GM12878 (cell line): ENCODE results near the gene MDFIC. TPM values are rescaled to one million over a fixed set of nuclear protein-coding genes. Genes with fewer than 3 reads are reported as not detected.

Source experiments
- ATAC-seq: fragments of 200-7000 bp; cut with Tn5 transposase; 3 replicates; pipeline ENCODE4 v1.9.1; 2020; ENCODE audit warnings: mild to moderate bottlenecking, moderate library complexity
- BruUV-seq: library from RNA; stranded (reverse); fragments of 400-500 nt; replicated peaks from 2 replicates; lab custom pipeline; 2021; lab: Mats Ljungman, UMichigan
- CTCF ChIA-PET: fragments of 300-600 bp; sonication (Branson Sonifier 250); formaldehyde crosslinking; extraction: SDS; loops from one replicate; lab custom pipeline; 2021; ENCODE audit warnings: inconsistent platforms; lab: Yijun Ruan, JAX
- POLR2A ChIA-PET: fragments of 350-600 bp; formaldehyde crosslinking; extraction: SDS; loops from one replicate; lab custom pipeline; 2021; ENCODE audit warnings: inconsistent platforms; lab: Charles Lee
- RAD21 ChIA-PET: fragments of 300-600 bp; sonication (Branson Sonifier 250); formaldehyde crosslinking; loops from one replicate; lab custom pipeline; 2023; ENCODE audit warnings: antibody characterized with exemption; ENCODE audit not compliant: unreplicated experiment; lab: Charles Lee
- SMC1A ChIA-PET: fragments of 300-600 bp; sonication (Branson Sonifier 250); formaldehyde crosslinking; loops from one replicate; lab custom pipeline; 2023; ENCODE audit not compliant: unreplicated experiment, uncharacterized antibody; lab: Charles Lee
- DNase-seq: peaks from one replicate; pipeline ENCODE4 v3.0.0-alpha.2; 2011; ENCODE audit warnings: low read depth, low spot score
- FAIRE-seq: peaks from 3 replicates; lab custom pipeline; 2011; peaks lifted over from hg19 to GRCh38; lab: Jason Lieb, UNC
- H2AFZ ChIP-seq: 2 replicates; pipeline ENCODE4 v1.6.0; 2011; ENCODE audit warnings: low read depth, low read length, control low read depth; ENCODE audit not compliant: control insufficient read depth
- H3K27ac ChIP-seq: 2 replicates; pipeline ENCODE4 v1.5.1; 2011; ENCODE audit warnings: control low read depth; ENCODE audit not compliant: control insufficient read depth, insufficient read depth
- H3K27me3 ChIP-seq, 2 experiments: replicated peaks in 1 of 2; 2 replicates each; pipeline versions ENCODE4 v1.6.0 to v1.6.1; 2011; ENCODE audit warnings: low read length in 1 of 2; ENCODE audit not compliant: control insufficient read depth in 2 of 2, insufficient read depth in 2 of 2
- H3K36me3 ChIP-seq, 2 experiments: 2 replicates each; pipeline ENCODE4 v1.5.1; 2011; ENCODE audit warnings: low read length in 1 of 2; ENCODE audit not compliant: control insufficient read depth in 2 of 2, insufficient read depth in 2 of 2
- H3K4me1 ChIP-seq: 2 replicates; pipeline ENCODE4 v1.6.1; 2011; ENCODE audit warnings: mild to moderate bottlenecking, low read length, moderate library complexity, mixed read lengths; ENCODE audit not compliant: control insufficient read depth, insufficient read depth
- H3K4me2 ChIP-seq: 2 replicates; pipeline ENCODE4 v1.6.0; 2011; ENCODE audit warnings: control low read depth; ENCODE audit not compliant: control insufficient read depth, insufficient read depth
- H3K4me3 ChIP-seq: fragments of 200-600 bp; sonication (generic); 2 replicates; pipeline ENCODE4 v1.5.1; 2016
- H3K79me2 ChIP-seq: 2 replicates; pipeline ENCODE4 v1.6.0; 2011; ENCODE audit warnings: low read length; ENCODE audit not compliant: control insufficient read depth, insufficient read depth
- H3K9ac ChIP-seq: 2 replicates; pipeline ENCODE4 v1.8.0; 2011; ENCODE audit warnings: low read length, control low read depth, mixed read lengths; ENCODE audit not compliant: control insufficient read depth, insufficient read depth
- H3K9me3 ChIP-seq: replicated peaks from 3 replicates; pipeline ENCODE4 v1.5.1; 2011; ENCODE audit warnings: mild to moderate bottlenecking, low read length; ENCODE audit not compliant: control insufficient read depth, insufficient read depth
- H4K20me1 ChIP-seq: 2 replicates; pipeline ENCODE4 v1.6.0; 2011; ENCODE audit not compliant: control insufficient read depth, insufficient read depth
- CHD1 ChIP-seq: IDR thresholded peaks from 2 replicates; pipeline ENCODE4 v1.6.1; 2012; ENCODE audit warnings: low read depth, low read length, improper control_type of control experiment
- ESRRA ChIP-seq: IDR thresholded peaks from 2 replicates; pipeline ENCODE4 v1.6.1; 2012; ENCODE audit warnings: mild to moderate bottlenecking, low read length, improper control_type of control experiment
- FOS ChIP-seq: IDR thresholded peaks from 3 replicates; pipeline ENCODE4 v1.6.1; 2011; ENCODE audit warnings: borderline replicate concordance; ENCODE audit not compliant: insufficient read length; ENCODE audit errors: extremely low read depth
- HCFC1 ChIP-seq: fragments of 150-350 bp; IDR thresholded peaks from 2 replicates; pipeline ENCODE4 v1.6.1; 2014; ENCODE audit warnings: low read length
- HDGF ChIP-seq: fragments of 450-650 bp; IDR thresholded peaks from 2 replicates; pipeline ENCODE4 v1.6.1; 2016; ENCODE audit warnings: antibody characterized with exemption
- IKZF2 ChIP-seq, 2 experiments: fragments of 450-650 bp; IDR thresholded peaks; 2 replicates each; pipeline ENCODE4 v1.6.1; 2017; ENCODE audit warnings: mild to moderate bottlenecking in 2 of 2, moderate library complexity in 2 of 2
- RELA ChIP-seq: fragments of 450-650 bp; IDR thresholded peaks from 2 replicates; pipeline ENCODE4 v1.8.0; 2014; ENCODE audit warnings: borderline replicate concordance; ENCODE audit not compliant: partially characterized antibody
- SREBF1 ChIP-seq: IDR thresholded peaks from 2 replicates; pipeline ENCODE4 v1.6.1; 2012; ENCODE audit warnings: mild to moderate bottlenecking, low read length
- WGBS: methylation state at CpG from one replicate; pipeline ENCODE4 v1.1.6; 2016; ENCODE audit warnings: low lambda C conversion rate; ENCODE audit not compliant: insufficient replicate concordance, insufficient coverage; ENCODE audit errors: missing lambda C conversion rate; 5-methylcytosine and 5-hydroxymethylcytosine counted together
- in situ Hi-C: fragments of 300-500 bp; cut with MboI; formaldehyde crosslinking; loops from 9 replicates; pipeline ENCODE4 v1.14.3; 2018; ENCODE audit warnings: mixed read lengths
- intact Hi-C: fragments of 100-400 bp; cut with micrococcal nuclease; formaldehyde crosslinking; loops from one replicate; pipeline ENCODE4 v1.14.2; 2022; ENCODE audit not compliant: unreplicated experiment
- polyA plus RNA-seq, 11 experiments: library from polyadenylated mRNA; depleted of rRNA in 4 of 11; unstranded in 6 of 11; stranded (reverse) in 5 of 11; fragments of >200 nt; fragmentation: Nextera tagmentation in 4 of 11; fragmentation: Illumina TruSeq in 1 of 11; extraction: Ambion mirVana in 4 of 11; extraction: Trizol in 1 of 11; gene quantifications; 1 replicate in 1 of 11; 2 replicates in 10 of 11; pipeline versions ENCODE4 v1.2.1 to v1.2.3, GENCODE V29; 2011 to 2016; ENCODE audit warnings: inconsistent platforms in 2 of 11, missing spikeins in 2 of 11, low read depth in 1 of 11
- total RNA-seq, 4 experiments: library from RNA; depleted of rRNA in 3 of 4; stranded (reverse); fragments of >200 nt in 3 of 4; fragmentation: Illumina TruSeq in 1 of 4; extraction: Trizol in 1 of 4; gene quantifications; 2 replicates each; pipeline versions ENCODE4 v1.2.1 to v1.2.3, GENCODE V29; 2013 to 2021
- TF ChIP-seq, protein P1 (sequence below): fragments of 450-650 bp; IDR thresholded peaks from 2 replicates; pipeline ENCODE4 v1.6.1; 2017; ENCODE audit warnings: mild to moderate bottlenecking, moderate library complexity
- TF ChIP-seq, protein P2 (sequence below), 3 experiments: IDR thresholded peaks in 2 of 3; conservative IDR thresholded peaks in 1 of 3; 2 replicates each; pipeline ENCODE4 v1.5.1; 2011; ENCODE audit warnings: low read depth in 3 of 3, low read length in 3 of 3, mild to moderate bottlenecking in 3 of 3, control low read depth in 2 of 3, moderate library complexity in 2 of 3, inconsistent platforms in 1 of 3, mixed read lengths in 1 of 3; ENCODE audit not compliant: control insufficient read depth in 2 of 3, insufficient read depth in 1 of 3; ENCODE audit errors: extremely low read depth in 1 of 3
- TF ChIP-seq, protein P3 (sequence below): fragments of 450-650 bp; IDR thresholded peaks from 2 replicates; pipeline ENCODE4 v1.6.1; 2014; ENCODE audit warnings: mild to moderate bottlenecking

The MDFIC gene
- total and polyA plus RNA-seq, 10 of the 15 experiments (the other 5 are each of a cell fraction or from before 2014, with no cell fraction given) = 7.3 to 58.4 (median 40.0) TPM

GRCh38 chr7:115052706-115053105, 130.8 kb downstream of the MDFIC start:
- intact Hi-C loops = no loop called here
- ChIA-PET RAD21 (no interaction called here), POLR2A (no interaction called here), SMC1A (interaction anchor here (0.6 kb wide), 1 partner anchor 25 kb away, joined by 3 read pairs; no protein-coding TSS in a partner anchor), CTCF (interaction anchor here (0.7 kb wide), 1 partner anchor 51 kb away, joined by 4 read pairs; no protein-coding TSS in a partner anchor)
- H3K27ac ChIP-seq = no peak overlapping the region
- 65% methylated on average over 4 of the region's 4 CpGs for WGBS
- no peak overlapping the region for H2AFZ ChIP-seq
- H3K4me3 ChIP-seq = no peak overlapping the region
- H3K79me2 ChIP-seq = no peaks in the 10 kb centered on the region
- no peak overlapping the region for H3K9ac ChIP-seq
- H3K36me3 ChIP-seq = no peaks in the 10 kb centered on the region
- BruUV-seq = no TSS peak
- no peaks in the 10 kb centered on the region for H3K27me3 ChIP-seq
- no peak overlapping the region for H3K4me2 ChIP-seq
- no peaks in the 10 kb centered on the region for H3K9me3 ChIP-seq
- ATAC-seq = no peak
- DNase-seq = no peak
- no peaks in the 10 kb centered on the region for H4K20me1 ChIP-seq
- no peaks in the 10 kb centered on the region for H3K4me1 ChIP-seq
- TF ChIP-seq HCFC1 = no peak
- TF ChIP-seq CHD1 = no peak
- no peak for TF ChIP-seq HDGF
- TF ChIP-seq FOS = no peak
- no peak for TF ChIP-seq IKZF2 (IDR thresholded peaks at IDR 0.05)
- TF ChIP-seq, protein P1, sequence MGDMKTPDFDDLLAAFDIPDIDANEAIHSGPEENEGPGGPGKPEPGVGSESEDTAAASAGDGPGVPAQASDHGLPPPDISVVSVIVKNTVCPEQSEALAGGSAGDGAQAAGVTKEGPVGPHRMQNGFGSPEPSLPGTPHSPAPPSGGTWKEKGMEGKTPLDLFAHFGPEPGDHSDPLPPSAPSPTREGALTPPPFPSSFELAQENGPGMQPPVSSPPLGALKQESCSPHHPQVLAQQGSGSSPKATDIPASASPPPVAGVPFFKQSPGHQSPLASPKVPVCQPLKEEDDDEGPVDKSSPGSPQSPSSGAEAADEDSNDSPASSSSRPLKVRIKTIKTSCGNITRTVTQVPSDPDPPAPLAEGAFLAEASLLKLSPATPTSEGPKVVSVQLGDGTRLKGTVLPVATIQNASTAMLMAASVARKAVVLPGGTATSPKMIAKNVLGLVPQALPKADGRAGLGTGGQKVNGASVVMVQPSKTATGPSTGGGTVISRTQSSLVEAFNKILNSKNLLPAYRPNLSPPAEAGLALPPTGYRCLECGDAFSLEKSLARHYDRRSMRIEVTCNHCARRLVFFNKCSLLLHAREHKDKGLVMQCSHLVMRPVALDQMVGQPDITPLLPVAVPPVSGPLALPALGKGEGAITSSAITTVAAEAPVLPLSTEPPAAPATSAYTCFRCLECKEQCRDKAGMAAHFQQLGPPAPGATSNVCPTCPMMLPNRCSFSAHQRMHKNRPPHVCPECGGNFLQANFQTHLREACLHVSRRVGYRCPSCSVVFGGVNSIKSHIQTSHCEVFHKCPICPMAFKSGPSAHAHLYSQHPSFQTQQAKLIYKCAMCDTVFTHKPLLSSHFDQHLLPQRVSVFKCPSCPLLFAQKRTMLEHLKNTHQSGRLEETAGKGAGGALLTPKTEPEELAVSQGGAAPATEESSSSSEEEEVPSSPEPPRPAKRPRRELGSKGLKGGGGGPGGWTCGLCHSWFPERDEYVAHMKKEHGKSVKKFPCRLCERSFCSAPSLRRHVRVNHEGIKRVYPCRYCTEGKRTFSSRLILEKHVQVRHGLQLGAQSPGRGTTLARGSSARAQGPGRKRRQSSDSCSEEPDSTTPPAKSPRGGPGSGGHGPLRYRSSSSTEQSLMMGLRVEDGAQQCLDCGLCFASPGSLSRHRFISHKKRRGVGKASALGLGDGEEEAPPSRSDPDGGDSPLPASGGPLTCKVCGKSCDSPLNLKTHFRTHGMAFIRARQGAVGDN = no peak
- no peak for TF ChIP-seq RELA
- no peak for TF ChIP-seq SREBF1
- no peak for TF ChIP-seq ESRRA
- TF ChIP-seq, protein P2, sequence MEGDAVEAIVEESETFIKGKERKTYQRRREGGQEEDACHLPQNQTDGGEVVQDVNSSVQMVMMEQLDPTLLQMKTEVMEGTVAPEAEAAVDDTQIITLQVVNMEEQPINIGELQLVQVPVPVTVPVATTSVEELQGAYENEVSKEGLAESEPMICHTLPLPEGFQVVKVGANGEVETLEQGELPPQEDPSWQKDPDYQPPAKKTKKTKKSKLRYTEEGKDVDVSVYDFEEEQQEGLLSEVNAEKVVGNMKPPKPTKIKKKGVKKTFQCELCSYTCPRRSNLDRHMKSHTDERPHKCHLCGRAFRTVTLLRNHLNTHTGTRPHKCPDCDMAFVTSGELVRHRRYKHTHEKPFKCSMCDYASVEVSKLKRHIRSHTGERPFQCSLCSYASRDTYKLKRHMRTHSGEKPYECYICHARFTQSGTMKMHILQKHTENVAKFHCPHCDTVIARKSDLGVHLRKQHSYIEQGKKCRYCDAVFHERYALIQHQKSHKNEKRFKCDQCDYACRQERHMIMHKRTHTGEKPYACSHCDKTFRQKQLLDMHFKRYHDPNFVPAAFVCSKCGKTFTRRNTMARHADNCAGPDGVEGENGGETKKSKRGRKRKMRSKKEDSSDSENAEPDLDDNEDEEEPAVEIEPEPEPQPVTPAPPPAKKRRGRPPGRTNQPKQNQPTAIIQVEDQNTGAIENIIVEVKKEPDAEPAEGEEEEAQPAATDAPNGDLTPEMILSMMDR (IDR thresholded peaks at IDR 0.05 in 2 of 3, conservative IDR thresholded peaks at IDR 0.05 in 1 of 3; ENCODE audit: control insufficient read depth in 2 of 3, extremely low read depth in 1 of 3, insufficient read depth in 1 of 3, low read depth in 3 of 3, low read length in 3 of 3) = no peak
- TF ChIP-seq, protein P3, sequence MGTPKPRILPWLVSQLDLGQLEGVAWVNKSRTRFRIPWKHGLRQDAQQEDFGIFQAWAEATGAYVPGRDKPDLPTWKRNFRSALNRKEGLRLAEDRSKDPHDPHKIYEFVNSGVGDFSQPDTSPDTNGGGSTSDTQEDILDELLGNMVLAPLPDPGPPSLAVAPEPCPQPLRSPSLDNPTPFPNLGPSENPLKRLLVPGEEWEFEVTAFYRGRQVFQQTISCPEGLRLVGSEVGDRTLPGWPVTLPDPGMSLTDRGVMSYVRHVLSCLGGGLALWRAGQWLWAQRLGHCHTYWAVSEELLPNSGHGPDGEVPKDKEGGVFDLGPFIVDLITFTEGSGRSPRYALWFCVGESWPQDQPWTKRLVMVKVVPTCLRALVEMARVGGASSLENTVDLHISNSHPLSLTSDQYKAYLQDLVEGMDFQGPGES = no peak
- no peak for FAIRE-seq
- in situ Hi-C loops = no loop called here
